NB4 (cell line): ENCODE measurements around the gene PPP1R1B.

Experiments used
- DNase-seq: peaks from one replicate; pipeline ENCODE4 v3.0.0; 2010; ENCODE audit warnings: low read depth
- H3K4me3 ChIP-seq: one replicate; pipeline ENCODE4 v1.5.1; 2011; ENCODE audit warnings: mild to moderate bottlenecking, low read depth, low read length, moderate library complexity
- CTCF ChIP-seq: IDR thresholded peaks from one replicate; pipeline ENCODE4 v1.5.1; 2012; ENCODE audit warnings: low read depth, low read length
- MAX ChIP-seq: IDR thresholded peaks from 2 replicates; pipeline ENCODE4 v1.6.1; 2011; ENCODE audit warnings: low read depth, low read length
- MYC ChIP-seq: IDR thresholded peaks from 2 replicates; pipeline ENCODE4 v1.6.1; 2011; ENCODE audit warnings: low read depth, low read length
- POLR2A ChIP-seq: IDR thresholded peaks from 2 replicates; pipeline ENCODE4 v1.6.1; 2011; ENCODE audit warnings: mild to moderate bottlenecking; ENCODE audit not compliant: insufficient read length; ENCODE audit errors: extremely low read depth

PPP1R1B gene

GRCh38 chr17:39623356-39623950 lies 3.3 kb upstream of the PPP1R1B start:
- TF ChIP-seq MAX = peak; percentile 33; the same call in 1 of the 2 replicates
- no peak for TF ChIP-seq POLR2A
- TF ChIP-seq CTCF = peak; percentile 97
- TF ChIP-seq MYC = no peak
- DNase-seq = peak; percentile 80
- no peak overlapping the region for H3K4me3 ChIP-seq

GRCh38 chr17:39624313-39624712 lies 2.4 kb upstream of the PPP1R1B start:
- H3K4me3 ChIP-seq = no peak overlapping the region
- TF ChIP-seq MYC (no peak), CTCF (no peak), POLR2A (no peak), MAX (no peak)
- DNase-seq = no peak

- no peak overlapping the region for H3K4me3 ChIP-seq
- DNase-seq = no peak
- no peak for TF ChIP-seq CTCF
- TF ChIP-seq MAX = no peak
- no peak for TF ChIP-seq POLR2A
- TF ChIP-seq MYC = no peak
Measured at GRCh38 chr17:39625198-39625785, 1.5 kb upstream of the PPP1R1B start.

- H3K4me3 ChIP-seq = no peak overlapping the region
- TF ChIP-seq MAX = no peak
- DNase-seq = no peak
Measured at GRCh38 chr17:39627047-39627711, 427 bp downstream of the PPP1R1B start.

- H3K4me3 ChIP-seq = no peak overlapping the region
- DNase-seq = no peak
- TF ChIP-seq MAX = no peak
- TF ChIP-seq CTCF = no peak
Measured at GRCh38 chr17:39627712-39628516, 1.2 kb downstream of the PPP1R1B start.
